ENCODE data around the gene MMP11.

The MMP11 gene

DNA sequence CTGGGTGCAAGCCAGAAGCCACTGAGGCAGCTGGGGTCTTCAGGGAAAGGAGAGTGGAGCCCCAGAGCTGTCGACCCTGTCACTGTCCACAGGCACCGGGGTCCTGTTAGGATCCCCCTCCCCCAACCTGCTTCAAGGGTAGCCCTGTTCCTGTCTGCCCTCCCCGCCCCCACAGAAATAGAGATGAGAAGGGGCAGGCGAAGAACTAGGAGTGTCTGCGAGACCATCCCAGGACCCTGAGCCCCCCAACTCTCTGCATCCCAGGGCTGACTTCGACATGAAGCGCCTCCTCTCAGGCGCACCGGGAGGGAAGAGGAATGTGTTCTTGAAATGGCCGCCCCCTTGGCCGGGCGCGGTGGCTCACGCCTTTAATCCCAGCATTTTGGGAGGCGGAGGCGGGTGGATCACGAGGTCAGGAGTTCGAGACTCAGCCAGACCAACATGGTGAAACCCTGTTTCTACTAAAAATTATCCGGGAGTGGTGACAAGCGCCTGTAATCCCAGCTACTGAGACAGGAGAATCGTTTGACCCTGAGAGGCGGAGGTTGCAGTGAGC, 21.1 kb upstream of the MMP11 start:
- no peaks in the 10 kb centered on the region for H3K79me1 ChIP-seq (ENCODE audit: low read length)
- WGBS (ENCODE audit: extremely low coverage, insufficient coverage, low lambda C conversion rate): no CpG with 5 or more reads among the region's 22 CpGs
- H4K5ac ChIP-seq (ENCODE audit: low read length): no peak overlapping the region
- peak overlapping the region; percentile 90 for H3K56ac ChIP-seq (ENCODE audit: low read length)
- H3K9ac ChIP-seq (ENCODE audit: low read length): peak overlapping the region; percentile 77
- H3K27me3 ChIP-seq (ENCODE audit: insufficient read depth, low read length, poor library complexity): no peaks in the 10 kb centered on the region
- no peak overlapping the region for H2BK120ac ChIP-seq (ENCODE audit: low read depth, low read length)
- peak overlapping the region; percentile 70 for H3K4me2 ChIP-seq (ENCODE audit: low read length)
- H3K4ac ChIP-seq (ENCODE audit: low read depth, low read length): peak overlapping the region; percentile 85
- H3K27ac ChIP-seq (ENCODE audit: low read depth, low read length): peak overlapping the region; percentile 70
- H3K36me3 ChIP-seq (ENCODE audit: control insufficient read depth, insufficient read depth, low read length): no peaks in the 10 kb centered on the region
- H2AK5ac ChIP-seq (ENCODE audit: low read length): no peak overlapping the region
- no peak overlapping the region for H4K8ac ChIP-seq (ENCODE audit: low read depth, low read length)
- no peak overlapping the region for H2BK5ac ChIP-seq (ENCODE audit: low read length)
- H3K23ac ChIP-seq (ENCODE audit: low read length): peak overlapping the region; percentile 59
- peak overlapping the region; percentile 39 for H3K4me3 ChIP-seq (ENCODE audit: low read length)
- peak; percentile 56 for DNase-seq
- H2BK15ac ChIP-seq (replicated peaks; ENCODE audit: low read depth): no peak overlapping the region
- H3K18ac ChIP-seq (ENCODE audit: low read length): peak overlapping the region; percentile 19
- H3K79me2 ChIP-seq (ENCODE audit: control insufficient read depth, insufficient read depth, low read length): no peaks in the 10 kb centered on the region
- H3K4me1 ChIP-seq (ENCODE audit: control insufficient read depth, low read depth, low read length): peaks cover 2% of the 10 kb centered on the region

DNA sequence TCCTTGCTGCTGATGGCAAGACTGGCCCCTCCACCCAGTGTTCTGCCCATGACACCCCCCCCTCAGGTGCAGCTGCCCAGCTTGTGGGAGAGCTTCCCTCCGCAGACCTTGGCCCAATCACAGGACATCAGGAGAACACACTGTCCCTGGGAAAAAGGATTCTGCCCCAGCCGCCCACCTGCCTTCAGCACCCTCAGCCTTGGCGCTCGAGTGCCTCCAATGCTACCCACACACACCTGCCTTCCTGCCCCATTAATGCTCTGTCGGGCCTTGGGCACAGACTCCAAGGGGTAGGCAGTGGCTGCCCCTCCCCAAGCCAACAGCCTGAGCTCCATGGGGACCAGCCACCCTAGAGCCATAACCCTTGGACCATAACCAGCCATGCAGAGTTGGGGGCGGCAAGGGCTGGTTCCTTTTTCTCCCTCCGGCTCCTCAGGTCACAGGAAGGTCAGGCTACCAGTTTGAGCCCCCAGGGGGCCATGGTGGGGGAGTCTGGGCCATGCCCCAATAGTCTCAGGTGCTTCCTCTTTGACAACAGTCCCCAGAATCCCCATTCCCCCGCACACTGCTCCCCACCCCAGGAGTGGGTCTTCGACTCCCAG, 20.5 kb upstream of the MMP11 start:
- no peak for DNase-seq
- no peak overlapping the region for H3K23ac ChIP-seq (ENCODE audit: low read length)
- no peak overlapping the region for H2BK15ac ChIP-seq (replicated peaks; ENCODE audit: low read depth)
- H3K9ac ChIP-seq (ENCODE audit: low read length): no peak overlapping the region
- no peaks in the 10 kb centered on the region for H3K79me1 ChIP-seq (ENCODE audit: low read length)
- no peak overlapping the region for H3K56ac ChIP-seq (ENCODE audit: low read length)
- no peaks in the 10 kb centered on the region for H3K27me3 ChIP-seq (ENCODE audit: insufficient read depth, low read length, poor library complexity)
- H4K8ac ChIP-seq (ENCODE audit: low read depth, low read length): no peak overlapping the region
- H3K4me1 ChIP-seq (ENCODE audit: control insufficient read depth, low read depth, low read length): peaks cover 2% of the 10 kb centered on the region
- no CpG with 5 or more reads among the region's 9 CpGs for WGBS (ENCODE audit: extremely low coverage, insufficient coverage, low lambda C conversion rate)
- H3K36me3 ChIP-seq (ENCODE audit: control insufficient read depth, insufficient read depth, low read length): no peaks in the 10 kb centered on the region
- no peak overlapping the region for H2BK5ac ChIP-seq (ENCODE audit: low read length)
- no peak overlapping the region for H3K4me3 ChIP-seq (ENCODE audit: low read length)
- H3K4ac ChIP-seq (ENCODE audit: low read depth, low read length): no peak overlapping the region
- no peak overlapping the region for H3K18ac ChIP-seq (ENCODE audit: low read length)
- no peak overlapping the region for H2BK120ac ChIP-seq (ENCODE audit: low read depth, low read length)
- H3K27ac ChIP-seq (ENCODE audit: low read depth, low read length): no peak overlapping the region
- H3K79me2 ChIP-seq (ENCODE audit: control insufficient read depth, insufficient read depth, low read length): no peaks in the 10 kb centered on the region
- no peak overlapping the region for H3K4me2 ChIP-seq (ENCODE audit: low read length)
- no peak overlapping the region for H4K5ac ChIP-seq (ENCODE audit: low read length)
- peak overlapping the region; percentile 38 for H2AK5ac ChIP-seq (ENCODE audit: low read length)

DNA sequence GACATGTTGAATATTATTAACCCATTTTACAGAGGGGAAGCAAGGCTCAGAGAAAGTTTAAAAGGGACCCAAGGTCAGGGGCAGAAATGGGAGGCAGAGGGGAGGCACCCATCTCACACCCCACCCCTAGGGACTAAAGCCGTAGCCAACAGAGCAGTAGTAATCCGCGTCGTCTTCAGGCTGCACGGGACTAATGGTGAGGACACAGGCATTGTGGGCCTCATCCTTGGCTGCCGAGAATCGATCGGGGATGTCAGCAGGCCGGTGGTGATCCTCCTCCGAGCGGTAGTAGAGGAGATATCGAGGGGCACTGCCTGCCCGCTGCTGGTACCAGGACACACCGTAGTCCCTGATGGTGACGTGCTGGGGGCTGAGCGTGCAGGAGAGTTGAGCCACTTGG, 19.9 kb upstream of the MMP11 start:
- no peaks in the 10 kb centered on the region for H3K79me1 ChIP-seq (ENCODE audit: low read length)
- no peaks in the 10 kb centered on the region for H3K79me2 ChIP-seq (ENCODE audit: control insufficient read depth, insufficient read depth, low read length)
- no CpG with 5 or more reads among the region's 16 CpGs for WGBS (ENCODE audit: extremely low coverage, insufficient coverage, low lambda C conversion rate)
- H3K4me1 ChIP-seq (ENCODE audit: control insufficient read depth, low read depth, low read length): peaks cover 2% of the 10 kb centered on the region
- no peak overlapping the region for H3K4ac ChIP-seq (ENCODE audit: low read depth, low read length)
- H3K4me2 ChIP-seq (ENCODE audit: low read length): no peak overlapping the region
- H3K27me3 ChIP-seq (ENCODE audit: insufficient read depth, low read length, poor library complexity): no peaks in the 10 kb centered on the region
- H2BK120ac ChIP-seq (ENCODE audit: low read depth, low read length): no peak overlapping the region
- no peak overlapping the region for H3K18ac ChIP-seq (ENCODE audit: low read length)
- H4K8ac ChIP-seq (ENCODE audit: low read depth, low read length): no peak overlapping the region
- H3K23ac ChIP-seq (ENCODE audit: low read length): no peak overlapping the region
- H2AK5ac ChIP-seq (ENCODE audit: low read length): no peak overlapping the region
- H3K4me3 ChIP-seq (ENCODE audit: low read length): no peak overlapping the region
- H3K27ac ChIP-seq (ENCODE audit: low read depth, low read length): no peak overlapping the region
- no peak overlapping the region for H4K5ac ChIP-seq (ENCODE audit: low read length)
- no peak overlapping the region for H2BK15ac ChIP-seq (replicated peaks; ENCODE audit: low read depth)
- H3K36me3 ChIP-seq (ENCODE audit: control insufficient read depth, insufficient read depth, low read length): no peaks in the 10 kb centered on the region
- no peak overlapping the region for H3K56ac ChIP-seq (ENCODE audit: low read length)
- no peak overlapping the region for H2BK5ac ChIP-seq (ENCODE audit: low read length)
- H3K9ac ChIP-seq (ENCODE audit: low read length): no peak overlapping the region
- DNase-seq: no peak

DNA sequence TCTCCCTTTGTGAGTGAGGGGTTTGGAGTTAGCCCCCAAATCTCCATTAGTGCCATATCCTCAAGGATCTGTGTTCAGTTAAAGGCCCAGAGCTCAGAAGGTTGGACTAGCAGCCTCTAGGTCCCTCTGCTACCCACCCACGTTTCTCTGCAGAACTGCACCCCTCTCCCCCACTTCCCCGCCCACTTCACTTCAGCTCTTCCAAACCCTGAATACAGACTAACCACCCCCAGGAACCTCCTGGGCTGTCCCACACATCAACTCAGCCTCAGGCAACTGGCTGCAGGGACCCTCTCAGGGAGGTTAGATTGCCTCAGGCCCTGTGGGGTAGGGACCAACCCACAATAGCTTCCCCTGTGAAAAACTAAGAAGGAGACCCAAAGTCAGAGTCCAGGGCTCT, 19.3 kb upstream of the MMP11 start:
- no peak overlapping the region for H4K8ac ChIP-seq (ENCODE audit: low read depth, low read length)

DNA sequence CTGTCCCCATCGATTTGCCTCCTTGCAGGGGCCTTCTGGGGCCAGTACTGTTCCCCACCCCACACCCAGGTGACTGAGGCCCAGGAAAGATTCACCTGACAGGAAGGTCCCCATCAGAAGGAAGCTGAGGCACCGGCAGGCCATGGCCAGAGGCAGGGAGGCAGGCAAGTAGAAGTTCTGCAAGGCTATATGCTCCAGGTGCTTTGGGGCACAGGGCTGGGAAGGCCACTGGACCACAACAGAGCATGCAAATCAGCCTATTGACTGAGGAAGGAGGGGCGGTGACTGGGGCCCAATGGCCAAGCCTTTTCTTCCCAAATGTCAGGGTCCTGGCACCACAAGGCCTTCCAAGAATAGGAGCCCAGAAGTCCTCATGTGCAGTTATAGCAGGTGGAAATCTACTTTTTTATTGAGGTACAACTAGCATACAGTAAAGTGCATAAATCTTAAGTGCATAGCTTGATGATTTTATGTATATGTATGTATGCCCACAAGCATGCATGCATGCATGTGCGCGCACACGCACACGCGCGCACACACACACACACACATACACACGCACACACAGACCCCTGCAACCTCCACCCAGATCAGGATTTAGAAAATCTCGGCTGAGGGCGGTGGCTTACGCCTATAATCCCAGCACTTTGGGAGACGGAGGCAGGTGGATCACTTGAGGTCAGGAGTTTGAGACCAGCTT, 18.3 kb upstream of the MMP11 start, which contains the start of gene VPREB3:
Gene VPREB3 (minus strand): TSS at position 206 of the 700 bp plus-strand sequence. CDS start 62 bp downstream, at position 144.
- H3K27ac ChIP-seq (ENCODE audit: low read depth, low read length): no peak within 1 kb of the TSS
- no CpG with 5 or more reads among the region's 14 CpGs for WGBS (ENCODE audit: extremely low coverage, insufficient coverage, low lambda C conversion rate)
- no peak within 1 kb of the TSS for H3K18ac ChIP-seq (ENCODE audit: low read length)
- no peak within 1 kb of the TSS for H4K8ac ChIP-seq (ENCODE audit: low read depth, low read length)
- no peak within 1 kb of the TSS for H3K23ac ChIP-seq (ENCODE audit: low read length)
- no peak within 1 kb of the TSS for H4K5ac ChIP-seq (ENCODE audit: low read length)
- H3K4ac ChIP-seq (ENCODE audit: low read depth, low read length): no peak within 1 kb of the TSS
- H3K4me2 ChIP-seq (ENCODE audit: low read length): no peak within 1 kb of the TSS
- no peak for DNase-seq
- H3K4me3 ChIP-seq (ENCODE audit: low read length): no peak within 1 kb of the TSS
- H2BK15ac ChIP-seq (replicated peaks; ENCODE audit: low read depth): no peak within 1 kb of the TSS
- no peaks in the 10 kb centered on the region for H3K79me1 ChIP-seq (ENCODE audit: low read length)
- H3K36me3 ChIP-seq (ENCODE audit: control insufficient read depth, insufficient read depth, low read length): no peaks in the 10 kb centered on the region
- H2BK120ac ChIP-seq (ENCODE audit: low read depth, low read length): no peak within 1 kb of the TSS
- H3K4me1 ChIP-seq (ENCODE audit: control insufficient read depth, low read depth, low read length): peaks cover 2% of the 10 kb centered on the region
- H3K27me3 ChIP-seq (ENCODE audit: insufficient read depth, low read length, poor library complexity): no peaks in the 10 kb centered on the region
- no peak within 1 kb of the TSS for H2AK5ac ChIP-seq (ENCODE audit: low read length)
- H3K9ac ChIP-seq (ENCODE audit: low read length): no peak within 1 kb of the TSS
- H2BK5ac ChIP-seq (ENCODE audit: low read length): no peak within 1 kb of the TSS
- no peaks in the 10 kb centered on the region for H3K79me2 ChIP-seq (ENCODE audit: control insufficient read depth, insufficient read depth, low read length)
- H3K56ac ChIP-seq (ENCODE audit: low read length): no peak within 1 kb of the TSS

More for the DNA sequence above, 19.3 kb upstream of the MMP11 start:
- H3K4ac ChIP-seq (ENCODE audit: low read depth, low read length): no peak overlapping the region
- H4K5ac ChIP-seq (ENCODE audit: low read length): no peak overlapping the region
- no peak overlapping the region for H3K27ac ChIP-seq (ENCODE audit: low read depth, low read length)
- no peak for DNase-seq
- H3K36me3 ChIP-seq (ENCODE audit: control insufficient read depth, insufficient read depth, low read length): no peaks in the 10 kb centered on the region
- no peak overlapping the region for H3K56ac ChIP-seq (ENCODE audit: low read length)
- H3K4me1 ChIP-seq (ENCODE audit: control insufficient read depth, low read depth, low read length): peaks cover 2% of the 10 kb centered on the region
- no peak overlapping the region for H3K4me3 ChIP-seq (ENCODE audit: low read length)
- H3K9ac ChIP-seq (ENCODE audit: low read length): no peak overlapping the region
- H2BK15ac ChIP-seq (replicated peaks; ENCODE audit: low read depth): no peak overlapping the region
- no CpG with 5 or more reads among the region's 2 CpGs for WGBS (ENCODE audit: extremely low coverage, insufficient coverage, low lambda C conversion rate)
- no peaks in the 10 kb centered on the region for H3K79me2 ChIP-seq (ENCODE audit: control insufficient read depth, insufficient read depth, low read length)
- H3K4me2 ChIP-seq (ENCODE audit: low read length): no peak overlapping the region
- no peak overlapping the region for H2AK5ac ChIP-seq (ENCODE audit: low read length)
- H3K23ac ChIP-seq (ENCODE audit: low read length): no peak overlapping the region
- no peak overlapping the region for H2BK5ac ChIP-seq (ENCODE audit: low read length)
- no peak overlapping the region for H2BK120ac ChIP-seq (ENCODE audit: low read depth, low read length)
- no peaks in the 10 kb centered on the region for H3K27me3 ChIP-seq (ENCODE audit: insufficient read depth, low read length, poor library complexity)
- no peaks in the 10 kb centered on the region for H3K79me1 ChIP-seq (ENCODE audit: low read length)
- H3K18ac ChIP-seq (ENCODE audit: low read length): no peak overlapping the region

All from mesendoderm (in vitro differentiated cells).